ENCODE data around the gene SGO2.

DNA sequence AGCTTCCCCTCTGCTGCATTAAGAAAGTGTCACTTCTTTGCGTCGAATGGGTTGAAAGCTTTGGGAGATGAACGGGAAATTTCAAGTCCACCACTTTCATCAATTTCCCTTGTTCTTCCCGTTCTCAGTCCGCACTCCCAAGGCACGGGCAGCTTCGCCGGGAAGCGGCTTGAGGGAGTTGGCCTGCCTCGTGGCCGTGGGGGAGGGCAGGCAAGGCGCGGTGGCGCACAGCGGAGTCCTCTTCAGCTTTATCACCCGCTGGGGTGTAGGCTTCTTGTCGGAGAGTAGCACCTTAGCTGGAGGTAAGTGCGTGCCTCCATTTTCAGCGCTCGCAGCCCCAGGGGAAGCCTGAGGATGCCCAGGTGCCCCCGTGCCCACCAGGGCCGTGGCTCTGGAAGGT lies 36.0 kb upstream of the SGO2 start:
- TF ChIP-seq EZH2 (IDR thresholded peaks at IDR 0.05; ENCODE audit: borderline replicate concordance, low read depth, low read length, severe bottlenecking) (no peak), MAX (IDR thresholded peaks at IDR 0.05; ENCODE audit: insufficient read depth, insufficient read length) (no peak), POLR2A (IDR thresholded peaks at IDR 0.05; ENCODE audit: low read depth, low read length) (no peak)
- TF ChIP-seq, protein P1, sequence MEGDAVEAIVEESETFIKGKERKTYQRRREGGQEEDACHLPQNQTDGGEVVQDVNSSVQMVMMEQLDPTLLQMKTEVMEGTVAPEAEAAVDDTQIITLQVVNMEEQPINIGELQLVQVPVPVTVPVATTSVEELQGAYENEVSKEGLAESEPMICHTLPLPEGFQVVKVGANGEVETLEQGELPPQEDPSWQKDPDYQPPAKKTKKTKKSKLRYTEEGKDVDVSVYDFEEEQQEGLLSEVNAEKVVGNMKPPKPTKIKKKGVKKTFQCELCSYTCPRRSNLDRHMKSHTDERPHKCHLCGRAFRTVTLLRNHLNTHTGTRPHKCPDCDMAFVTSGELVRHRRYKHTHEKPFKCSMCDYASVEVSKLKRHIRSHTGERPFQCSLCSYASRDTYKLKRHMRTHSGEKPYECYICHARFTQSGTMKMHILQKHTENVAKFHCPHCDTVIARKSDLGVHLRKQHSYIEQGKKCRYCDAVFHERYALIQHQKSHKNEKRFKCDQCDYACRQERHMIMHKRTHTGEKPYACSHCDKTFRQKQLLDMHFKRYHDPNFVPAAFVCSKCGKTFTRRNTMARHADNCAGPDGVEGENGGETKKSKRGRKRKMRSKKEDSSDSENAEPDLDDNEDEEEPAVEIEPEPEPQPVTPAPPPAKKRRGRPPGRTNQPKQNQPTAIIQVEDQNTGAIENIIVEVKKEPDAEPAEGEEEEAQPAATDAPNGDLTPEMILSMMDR (IDR thresholded peaks at IDR 0.05; ENCODE audit: extremely low read depth in 1 of 2, insufficient read depth in 1 of 2, low read depth in 1 of 2, low read length in 2 of 2) = no peak
